Peyer's patch (tissue), 4 donors: ENCODE measurements around the gene TCF4. TPM values are rescaled to one million over a fixed set of nuclear protein-coding genes. Genes with fewer than 3 reads are reported as not detected.

ENCODE experiments used
- DNase-seq, 3 donors: peaks; one replicate each; pipeline ENCODE4 v3.0.0-alpha.2; 2017 to 2019
- H3K27ac ChIP-seq, 4 donors: fragments of 200-600 bp; sonication (generic); one replicate each; pipeline ENCODE4 v1.5.1; 2016 to 2019
- H3K27me3 ChIP-seq, 2 donors: fragments of 200-600 bp; sonication (generic); one replicate each; pipeline ENCODE4 v1.5.1; 2019
- H3K36me3 ChIP-seq, 3 donors: fragments of 200-600 bp; sonication (generic); one replicate each; pipeline ENCODE4 v1.5.1; 2016 to 2019
- H3K4me1 ChIP-seq, 4 donors: fragments of 200-600 bp; sonication (generic); one replicate each; pipeline ENCODE4 v1.5.1; 2016 to 2019
- H3K4me3 ChIP-seq, 4 donors: fragments of 200-600 bp; sonication (generic); 1 replicate in 3 of 4; 2 replicates in 1 of 4; pipeline ENCODE4 v1.5.1; 2016 to 2019; ENCODE audit warnings: mild to moderate bottlenecking in 1 of 4
- H3K9me3 ChIP-seq, 4 donors: fragments of 200-600 bp; sonication (generic); one replicate each; pipeline ENCODE4 v1.5.1; 2016 to 2019; ENCODE audit warnings: mild to moderate bottlenecking in 1 of 4
- POLR2A ChIP-seq, 2 donors: fragments of 450-650 bp; IDR thresholded peaks; one replicate each; pipeline ENCODE4 v1.5.1; 2017; ENCODE audit warnings: antibody characterized with exemption in 2 of 2, mild to moderate bottlenecking in 2 of 2, moderate library complexity in 2 of 2
- total RNA-seq, 4 donors: library from RNA; depleted of rRNA; stranded (reverse); fragments of >200 nt; gene quantifications; one replicate each; pipeline ENCODE4 v1.1.0, GENCODE V29; 2016
- TF ChIP-seq, protein P1 (sequence below), 6 experiments: fragments of 450-650 bp in 4 of 6; fragments of 200-600 bp in 2 of 6; sonication (generic) in 1 of 6; IDR thresholded peaks; one replicate each; pipeline ENCODE4 v1.5.1; 2017 to 2019; ENCODE audit warnings: antibody characterized with exemption in 6 of 6, mild to moderate bottlenecking in 3 of 6, moderate library complexity in 1 of 6

The TCF4 gene
- total RNA-seq, 4 donors from 2014 or later, result 11.9 to 190 (median 33.8) TPM

DNA sequence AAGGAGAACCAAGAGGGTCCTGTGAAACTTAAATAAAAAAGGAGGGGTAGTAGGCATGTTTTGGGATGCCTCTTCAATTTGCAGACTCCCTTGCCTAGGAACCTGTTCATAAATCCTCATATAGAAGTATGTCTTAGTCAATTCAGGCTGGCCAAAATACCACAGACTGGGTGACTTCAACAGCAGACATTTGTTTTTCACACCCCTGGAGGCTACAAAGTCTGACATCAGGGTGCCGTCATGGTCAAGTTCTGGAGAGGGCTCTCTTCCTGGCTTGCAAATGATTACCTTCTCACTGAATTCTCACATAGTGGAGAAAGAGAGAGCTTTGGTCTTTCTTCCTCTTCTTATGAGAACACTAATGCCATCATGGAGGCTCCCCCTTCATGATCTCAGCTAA, 4.1 kb upstream of the TCF4 start:
- Histone ChIP-seq H3K27me3 (no peaks in the 10 kb centered on the region), H3K36me3 (no peaks in the 10 kb centered on the region), H3K27ac (no peak overlapping the region), H3K4me3 (no peak overlapping the region), H3K4me1 (no peaks in the 10 kb centered on the region), H3K9me3 (no peaks in the 10 kb centered on the region)
- no peak for TF ChIP-seq POLR2A (IDR thresholded peaks at IDR 0.05)
- TF ChIP-seq, protein P1, sequence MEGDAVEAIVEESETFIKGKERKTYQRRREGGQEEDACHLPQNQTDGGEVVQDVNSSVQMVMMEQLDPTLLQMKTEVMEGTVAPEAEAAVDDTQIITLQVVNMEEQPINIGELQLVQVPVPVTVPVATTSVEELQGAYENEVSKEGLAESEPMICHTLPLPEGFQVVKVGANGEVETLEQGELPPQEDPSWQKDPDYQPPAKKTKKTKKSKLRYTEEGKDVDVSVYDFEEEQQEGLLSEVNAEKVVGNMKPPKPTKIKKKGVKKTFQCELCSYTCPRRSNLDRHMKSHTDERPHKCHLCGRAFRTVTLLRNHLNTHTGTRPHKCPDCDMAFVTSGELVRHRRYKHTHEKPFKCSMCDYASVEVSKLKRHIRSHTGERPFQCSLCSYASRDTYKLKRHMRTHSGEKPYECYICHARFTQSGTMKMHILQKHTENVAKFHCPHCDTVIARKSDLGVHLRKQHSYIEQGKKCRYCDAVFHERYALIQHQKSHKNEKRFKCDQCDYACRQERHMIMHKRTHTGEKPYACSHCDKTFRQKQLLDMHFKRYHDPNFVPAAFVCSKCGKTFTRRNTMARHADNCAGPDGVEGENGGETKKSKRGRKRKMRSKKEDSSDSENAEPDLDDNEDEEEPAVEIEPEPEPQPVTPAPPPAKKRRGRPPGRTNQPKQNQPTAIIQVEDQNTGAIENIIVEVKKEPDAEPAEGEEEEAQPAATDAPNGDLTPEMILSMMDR (IDR thresholded peaks at IDR 0.05), result no peak
- no peak for DNase-seq

DNA sequence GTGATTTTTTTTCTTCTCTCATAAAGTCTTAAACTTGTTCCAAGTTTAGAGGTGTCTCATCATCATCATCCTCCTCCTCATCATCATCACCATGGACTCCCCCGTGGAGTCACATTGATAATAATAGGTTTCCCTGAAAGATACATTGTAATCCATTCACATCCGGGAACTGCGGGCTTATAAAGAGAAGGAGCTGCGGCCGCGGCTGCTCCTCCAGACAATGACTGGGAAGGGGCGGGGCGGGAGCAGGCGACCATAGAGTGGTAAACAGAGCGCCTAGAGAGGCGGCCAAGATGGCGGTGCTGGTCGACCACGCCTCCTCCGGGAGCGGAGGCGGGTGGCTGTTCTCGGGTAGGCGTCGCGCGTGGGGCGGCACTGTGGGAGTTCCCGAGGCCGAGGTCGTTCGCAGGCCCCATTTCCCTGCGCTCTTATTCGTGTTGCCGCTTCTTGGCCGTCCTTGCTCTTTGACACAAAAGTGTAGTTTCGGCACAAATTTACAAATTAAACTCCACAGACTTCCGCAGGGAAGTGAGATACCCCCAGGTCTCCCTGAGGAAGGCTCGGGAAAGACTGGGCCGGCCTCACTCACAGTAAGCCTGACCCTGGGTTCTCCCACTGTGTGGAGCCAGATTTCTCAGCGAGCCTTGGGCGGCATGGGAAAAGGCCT, 1.8 kb upstream of the TCF4 start:
- Histone ChIP-seq H3K4me1 (no peaks in the 10 kb centered on the region), H3K9me3 (no peaks in the 10 kb centered on the region), H3K4me3 (peak overlapping the region; percentile 54 to 64 (median 58)), H3K36me3 (no peaks in the 10 kb centered on the region), H3K27me3 (no peaks in the 10 kb centered on the region), H3K27ac (peak overlapping the region; percentile 53 to 89 (median 78))
- DNase-seq, result peak; percentile 87 to 95 (median 93)
- TF ChIP-seq POLR2A (IDR thresholded peaks at IDR 0.05), result peak in 1 of 2 donors; percentile 18
- TF ChIP-seq, protein P1 (IDR thresholded peaks at IDR 0.05), result no peak

- H3K27ac ChIP-seq, result peak overlapping the region; percentile 73 to 89 (median 85)
- TF ChIP-seq, protein P1 (IDR thresholded peaks at IDR 0.05), result no peak
- TF ChIP-seq POLR2A (IDR thresholded peaks at IDR 0.05), result no peak
- no peaks in the 10 kb centered on the region for H3K36me3 ChIP-seq
- H3K9me3 ChIP-seq, result no peaks in the 10 kb centered on the region
- DNase-seq, result no peak
- no peaks in the 10 kb centered on the region for H3K4me1 ChIP-seq
- no peaks in the 10 kb centered on the region for H3K27me3 ChIP-seq
- H3K4me3 ChIP-seq, result peak overlapping the region; percentile 54 to 64 (median 58)
These were observed 1.0 kb upstream of the TCF4 start for GRCh38 chr18:55588870-55589595.

DNA sequence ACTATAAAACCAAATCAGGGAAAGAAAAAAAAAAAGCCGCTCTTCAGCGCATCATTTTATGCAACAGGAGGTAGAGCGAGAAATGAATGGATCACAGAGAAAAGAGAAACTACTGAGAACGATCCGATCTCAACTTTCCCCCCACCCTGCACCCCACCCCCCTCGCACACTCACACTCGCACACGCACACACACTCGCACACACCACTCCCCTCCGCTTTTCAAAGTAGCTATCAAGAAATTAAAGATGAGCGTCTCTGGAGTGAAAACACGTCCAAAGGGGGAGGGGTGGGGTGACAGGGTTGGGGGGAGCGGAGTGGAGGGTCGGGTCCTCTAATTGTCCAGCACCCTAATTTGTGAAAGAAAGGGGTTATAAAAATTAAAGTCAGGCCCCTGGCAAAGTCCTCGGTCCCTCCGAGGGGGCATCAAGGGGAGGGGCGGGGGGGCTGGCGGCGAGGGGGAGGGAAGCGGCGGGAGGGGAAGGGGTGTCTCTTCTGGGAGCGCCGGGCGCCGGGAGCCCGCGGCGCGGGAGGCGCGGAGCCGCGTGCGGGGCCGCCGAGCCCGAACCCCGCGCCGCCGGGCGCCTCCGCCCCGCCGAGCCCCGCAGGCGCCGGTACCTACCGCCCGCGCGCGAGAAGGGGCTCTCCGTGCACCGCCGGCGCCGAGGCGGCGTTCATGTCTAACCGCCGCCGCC, 428 bp downstream of the TCF4 start:
- Histone ChIP-seq H3K36me3 (no peaks in the 10 kb centered on the region), H3K4me1 (no peaks in the 10 kb centered on the region), H3K4me3 (peak overlapping the region; percentile 54 to 64 (median 58)), H3K27ac (peak overlapping the region; percentile 73 to 89 (median 85)), H3K27me3 (no peaks in the 10 kb centered on the region), H3K9me3 (no peaks in the 10 kb centered on the region)
- DNase-seq, result peak in 1 of 3 donors; percentile 45
- TF ChIP-seq POLR2A (IDR thresholded peaks at IDR 0.05), result no peak
- TF ChIP-seq, protein P1 (IDR thresholded peaks at IDR 0.05), result no peak

- H3K4me3 ChIP-seq, result peak overlapping the region in 3 of 4 donors; percentile 6 to 59 (median 20)
- H3K36me3 ChIP-seq, result no peaks in the 10 kb centered on the region
- no peaks in the 10 kb centered on the region for H3K27me3 ChIP-seq
- no peaks in the 10 kb centered on the region for H3K4me1 ChIP-seq
- H3K9me3 ChIP-seq, result no peaks in the 10 kb centered on the region
- no peak for DNase-seq
- peak overlapping the region in 3 of 4 donors; percentile 20 to 89 (median 56) for H3K27ac ChIP-seq
- TF ChIP-seq, protein P1 (IDR thresholded peaks at IDR 0.05), result no peak
- no peak for TF ChIP-seq POLR2A (IDR thresholded peaks at IDR 0.05)
These were observed 2.0 kb downstream of the TCF4 start for GRCh38 chr18:55585920-55586561.
